ENCODE results near the gene MTRR.

The MTRR gene

GRCh38 chr5:7834982-7835381, 34.0 kb upstream of the MTRR start:
- TF ChIP-seq CTCF (IDR thresholded peaks at IDR 0.05; ENCODE audit: extremely low read depth, missing control alignments) = no peak
- no peak for DNase-seq (ENCODE audit: low spot score)

GRCh38 chr5:7837403-7837802, 31.5 kb upstream of the MTRR start:
- no peak for DNase-seq (ENCODE audit: low spot score)
- no peak for TF ChIP-seq CTCF (IDR thresholded peaks at IDR 0.05; ENCODE audit: extremely low read depth, missing control alignments)

- DNase-seq (ENCODE audit: low spot score) = no peak
- TF ChIP-seq CTCF (IDR thresholded peaks at IDR 0.05; ENCODE audit: extremely low read depth, missing control alignments) = no peak
Measured at GRCh38 chr5:7842531-7842930, 26.4 kb upstream of the MTRR start.

- TF ChIP-seq CTCF (IDR thresholded peaks at IDR 0.05; ENCODE audit: extremely low read depth, missing control alignments) = no peak
- DNase-seq (ENCODE audit: low spot score) = no peak
Measured at GRCh38 chr5:7844901-7845300, 24.0 kb upstream of the MTRR start.

- no peak for TF ChIP-seq CTCF (IDR thresholded peaks at IDR 0.05; ENCODE audit: extremely low read depth, missing control alignments)
- DNase-seq (ENCODE audit: low spot score) = no peak
Measured at GRCh38 chr5:7845557-7845956, 23.4 kb upstream of the MTRR start.

- DNase-seq (ENCODE audit: low spot score) = no peak
- no peak for TF ChIP-seq CTCF (IDR thresholded peaks at IDR 0.05; ENCODE audit: extremely low read depth, missing control alignments)
Measured at GRCh38 chr5:7846327-7846726, 22.6 kb upstream of the MTRR start.

GRCh38 chr5:7848296-7848695, 20.7 kb upstream of the MTRR start:
- TF ChIP-seq CTCF (IDR thresholded peaks at IDR 0.05; ENCODE audit: extremely low read depth, missing control alignments) = no peak
- DNase-seq (ENCODE audit: low spot score) = no peak

All from GM20000 (cell line).